M059J (cell line): Measurements from ENCODE around the gene NAA35. TPM values are rescaled to one million over a fixed set of nuclear protein-coding genes. Genes with fewer than 3 reads are reported as not detected.

ENCODE experiments used
- DNase-seq: peaks from one replicate; pipeline ENCODE4 v3.0.0-alpha.2; 2012; ENCODE audit warnings: low read depth
- total RNA-seq: library from RNA; depleted of rRNA; stranded (reverse); fragments of >200 nt; shearing (Covaris generic); gene quantifications from 2 replicates; pipeline ENCODE4 v1.2.3, GENCODE V29; 2014; rRNA removed

NAA35 gene
- total RNA-seq, 1 experiment from 2014 or later, result 28.1 TPM

DNA sequence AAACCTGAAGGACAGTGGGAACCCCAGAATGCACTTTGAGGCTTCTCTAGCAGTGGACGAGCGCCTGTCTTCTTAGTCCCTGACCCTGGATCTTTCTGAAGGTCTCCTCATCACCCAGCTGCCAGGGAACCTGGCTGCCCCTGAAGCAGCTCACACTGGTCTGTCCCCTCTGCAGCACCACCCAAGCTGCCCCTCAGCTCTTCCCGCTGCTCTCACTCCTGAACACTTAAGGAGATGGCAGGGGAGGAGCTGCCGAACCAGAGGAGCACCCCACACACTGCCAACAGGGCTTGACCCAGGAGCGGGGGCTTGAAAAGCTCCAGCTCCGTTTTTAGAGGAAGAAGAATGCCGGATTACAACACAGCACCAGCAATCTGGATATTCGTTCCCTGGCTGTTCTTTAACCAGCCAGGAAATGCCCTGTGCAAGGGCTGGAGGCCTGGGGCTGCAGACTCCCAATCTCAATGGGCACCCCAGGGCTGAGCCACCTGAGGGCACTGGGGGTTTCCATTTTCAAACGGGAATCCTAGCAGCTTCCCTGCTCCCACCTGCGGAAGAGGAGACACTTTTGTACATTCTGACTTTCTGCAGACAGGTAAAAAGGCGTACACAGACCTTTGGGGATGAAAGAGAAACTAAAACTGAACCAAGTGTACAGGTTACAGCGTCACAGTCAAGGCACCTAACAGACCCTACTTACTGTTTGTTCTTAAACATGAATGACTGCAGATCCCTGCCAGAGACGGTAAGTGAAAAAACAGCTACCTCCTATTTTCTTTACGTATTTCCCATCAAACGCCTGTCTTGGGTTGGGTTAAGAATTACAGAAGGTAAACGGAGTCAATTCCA, 122.1 kb downstream of the NAA35 start:
- DNase-seq, result no peak

DNA sequence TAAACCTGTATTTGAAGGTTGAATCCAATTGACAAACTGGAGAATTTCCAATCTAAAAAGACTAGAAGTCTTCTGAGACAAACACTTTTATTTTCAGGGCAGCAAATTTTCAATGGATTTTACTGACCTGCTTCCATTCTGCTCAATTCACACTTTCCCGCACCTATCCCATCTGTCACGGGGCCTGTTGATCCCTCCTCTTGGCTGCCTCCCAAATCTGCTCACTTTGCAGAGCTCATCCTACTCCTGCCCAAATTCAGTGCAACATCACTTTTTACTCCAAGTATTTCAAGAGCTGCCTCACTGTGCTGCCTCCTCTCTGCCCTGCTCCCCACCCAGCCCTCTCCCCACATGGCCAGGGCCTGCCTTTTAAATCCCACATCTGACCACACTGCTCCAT, 123.3 kb downstream of the NAA35 start:
- DNase-seq, result no peak

- DNase-seq, result no peak
Observed at GRCh38 chr9:86069206-86069869, 128.4 kb downstream of the NAA35 start.

Other genes starting within 250 kb of the NAA35 start
- 7.6 and 8.0 TPM in 2 replicates for gene AGTPBP1, start 199.2 kb upstream of the NAA35 start, total RNA-seq
- 40.6 and 66.3 TPM in 2 replicates for gene GOLM1, start 158.4 kb downstream of the NAA35 start, total RNA-seq